Activated CD4-positive, alpha-beta T cell treated with anti-CD3 and anti-CD28 coated beads for 36 hours (primary cell): ENCODE results near the gene TMEM81. TPM values are rescaled to one million over a fixed set of nuclear protein-coding genes. Genes with fewer than 3 reads are reported as not detected.

ENCODE experiments used
- total RNA-seq, 2 experiments: library from RNA; stranded (reverse); gene quantifications; one replicate each; pipeline ENCODE4 v1.2.3, GENCODE V29; 2021

Gene TMEM81
- total RNA-seq, 2 experiments from 2014 or later = 1.9 to 2.8 TPM

Other genes starting within 250 kb of the TMEM81 start
- under 1 TPM; 0.33 to 0.48 TPM for gene NFASC, start 213.6 kb downstream of the TMEM81 start, total RNA-seq
- gene CNTN2, start 41.2 kb downstream of the TMEM81 start, total RNA-seq = not detected
- gene RBBP5, start 37.5 kb upstream of the TMEM81 start, total RNA-seq = 10 to 100 TPM; 23.1 to 24.3 TPM
- 10 to 100 TPM in 1 of 2 experiments, 1 to 10 TPM in 1; 9.4 to 12.3 TPM for gene DSTYK, start 127.2 kb upstream of the TMEM81 start, total RNA-seq
- gene TMCC2, start 143.5 kb upstream of the TMEM81 start, total RNA-seq = 10 to 100 TPM; 10.5 to 11.0 TPM
- 1 to 10 TPM; 2.3 to 2.7 TPM for gene NUAK2, start 237.3 kb upstream of the TMEM81 start, total RNA-seq